Bronchus fibroblast of lung (primary cell): ENCODE data around the gene IKZF4. TPM values are rescaled to one million over a fixed set of nuclear protein-coding genes. Genes with fewer than 3 reads are reported as not detected.

Experiments
- total RNA-seq: library from RNA; depleted of rRNA; stranded (reverse); fragments of >200 nt; gene quantifications from 2 replicates; pipeline ENCODE4 v1.2.3, GENCODE V29; 2015

Gene IKZF4
- 1.2 and 4.4 TPM in 2 replicates for total RNA-seq

DNA sequence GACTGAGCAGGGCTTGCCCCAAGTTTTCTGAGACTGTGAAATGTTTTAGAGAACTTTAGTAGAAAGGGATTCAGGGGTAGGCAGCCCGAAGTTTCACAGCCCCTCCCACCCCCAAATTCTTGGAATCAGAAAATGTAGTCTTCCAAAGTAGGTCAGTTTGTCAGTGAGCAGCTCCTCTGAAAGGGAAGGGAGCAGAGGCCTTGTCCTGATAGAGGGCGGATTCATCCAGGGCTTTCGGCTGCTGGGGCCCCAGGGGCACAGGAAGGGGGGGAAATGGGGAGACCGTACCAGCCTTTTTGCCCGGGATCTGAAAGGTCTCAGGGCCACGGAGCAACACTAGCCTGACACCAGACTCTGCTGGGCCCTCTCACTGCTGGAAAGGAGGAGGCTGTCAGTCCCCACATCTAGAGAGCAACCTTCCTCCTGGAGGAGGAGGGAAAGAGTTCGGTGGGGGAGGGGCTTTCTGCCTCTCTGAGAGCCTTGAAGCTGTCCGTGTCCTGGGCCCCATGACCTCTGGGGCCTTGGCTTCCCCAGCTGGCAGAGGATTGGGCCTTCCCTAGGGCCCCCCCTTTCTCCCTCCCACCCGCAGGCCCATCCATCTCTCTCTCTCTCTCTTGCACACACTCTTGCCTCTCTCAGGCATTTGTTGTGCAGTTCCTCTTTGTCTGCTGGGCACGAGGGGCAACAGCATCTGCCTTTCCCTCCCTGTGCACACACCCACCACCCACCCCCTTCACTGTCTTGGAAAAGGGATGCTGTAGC lies at the start of gene IKZF4:
Gene IKZF4, plus strand, starts transcription at position 621 of the 762 bp plus-strand sequence. CDS start 451 bp downstream, outside the sequence.

GRCh38 chr12:55973599-55974307 lies 47.1 kb upstream of the IKZF4 start, which contains the start of gene RAB5B:
TSS of gene RAB5B (plus strand) at chr12:55974078. CDS start at chr12:55986961, 12,883 bp downstream.

GRCh38 chr12:55996715-55997534 lies 23.9 kb upstream of the IKZF4 start, which contains the start of gene SUOX:
TSS of gene SUOX (plus strand) at chr12:55997276. CDS start at chr12:56002222, 4,946 bp downstream.

GRCh38 chr12:56041552-56042429 lies 20.9 kb downstream of the IKZF4 start, which contains the start of gene RPS26:
TSS of gene RPS26 (plus strand) at chr12:56041918. CDS start at chr12:56042167, 249 bp downstream.

GRCh38 chr12:56079723-56080555 lies 59.1 kb downstream of the IKZF4 start, which contains the start of gene ERBB3:
TSS of gene ERBB3 (plus strand) at chr12:56080165. CDS start at chr12:56080301, 136 bp downstream.

Other genes starting within 250 kb of the IKZF4 start
- gene SARNP, start 203.3 kb upstream of the IKZF4 start, total RNA-seq, result 88.3 and 122 TPM in 2 replicates
- 29.1 and 31.1 TPM in 2 replicates for gene ORMDL2, start 203.0 kb upstream of the IKZF4 start, total RNA-seq
- gene DNAJC14, start 191.5 kb upstream of the IKZF4 start, total RNA-seq, result 39.7 and 41.9 TPM in 2 replicates
- gene MMP19, start 178.1 kb upstream of the IKZF4 start, total RNA-seq, result 12.4 and 12.6 TPM in 2 replicates
- gene PYM1, start 93.1 kb upstream of the IKZF4 start, total RNA-seq, result 43.4 and 47.9 TPM in 2 replicates
- gene DGKA, start 89.9 kb upstream of the IKZF4 start, total RNA-seq, result 31.1 and 33.3 TPM in 2 replicates
- gene PMEL, start 55.0 kb upstream of the IKZF4 start, total RNA-seq, result 0.89 and 1.0 TPM in 2 replicates
- gene CDK2, start 54.2 kb upstream of the IKZF4 start, total RNA-seq, result 55.6 and 57.4 TPM in 2 replicates
- gene RAB5B, start 47.0 kb upstream of the IKZF4 start, total RNA-seq, result 50.9 and 51.9 TPM in 2 replicates
- 12.4 and 14.6 TPM in 2 replicates for gene SUOX, start 23.8 kb upstream of the IKZF4 start, total RNA-seq
- gene RPS26, start 20.9 kb downstream of the IKZF4 start, total RNA-seq, result 2,167 and 2,638 TPM in 2 replicates
- 0.17 and 0.45 TPM in 2 replicates for gene ERBB3, start 59.1 kb downstream of the IKZF4 start, total RNA-seq
- gene PA2G4, start 83.5 kb downstream of the IKZF4 start, total RNA-seq, result 212 and 232 TPM in 2 replicates
- 2,695 and 3,059 TPM in 2 replicates for gene RPL41, start 95.6 kb downstream of the IKZF4 start, total RNA-seq
- gene ZC3H10, start 97.2 kb downstream of the IKZF4 start, total RNA-seq, result 3.3 and 4.4 TPM in 2 replicates
- 249 and 252 TPM in 2 replicates for gene ESYT1, start 107.2 kb downstream of the IKZF4 start, total RNA-seq
- gene MYL6B, start 131.5 kb downstream of the IKZF4 start, total RNA-seq, result 101 and 114 TPM in 2 replicates
- gene MYL6, start 137.3 kb downstream of the IKZF4 start, total RNA-seq, result 2,547 and 2,551 TPM in 2 replicates
- gene SMARCC2, start 168.4 kb downstream of the IKZF4 start, total RNA-seq, result 32.6 and 33.3 TPM in 2 replicates
- 56.3 and 58.7 TPM in 2 replicates for gene RNF41, start 200.9 kb downstream of the IKZF4 start, total RNA-seq
- gene NABP2, start 203.3 kb downstream of the IKZF4 start, total RNA-seq, result 53.5 and 63.5 TPM in 2 replicates
- 0.15 TPM in 1 of 2 replicates, not detected in the other for gene SLC39A5, start 209.0 kb downstream of the IKZF4 start, total RNA-seq
- gene ANKRD52, start 237.3 kb downstream of the IKZF4 start, total RNA-seq, result 10.9 and 15.1 TPM in 2 replicates
- gene COQ10A, start 245.9 kb downstream of the IKZF4 start, total RNA-seq, result 7.1 and 7.3 TPM in 2 replicates